ENCODE measurements around the gene MGAT4B.

Gene MGAT4B

DNA sequence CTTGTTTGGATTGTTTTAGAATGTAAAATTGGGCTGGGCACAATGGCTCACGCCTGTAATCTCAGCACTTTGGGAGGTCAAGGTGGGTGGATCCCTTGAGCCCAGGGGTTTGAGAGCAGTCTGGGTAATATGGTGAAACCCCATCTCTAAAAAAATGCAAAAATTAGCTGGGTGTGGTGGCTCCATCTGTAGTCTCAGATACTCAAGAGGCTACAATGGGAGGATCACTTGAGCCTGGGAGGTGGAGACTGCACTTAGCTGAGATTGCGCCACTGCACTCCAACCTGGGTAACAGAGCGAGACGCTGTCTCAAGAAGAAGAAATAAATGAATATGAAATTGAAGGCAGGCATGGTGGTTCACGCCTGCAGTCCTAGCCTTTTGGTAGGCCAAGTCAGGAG is 52.7 kb downstream of the MGAT4B start (continued):
- TF ChIP-seq, protein P1, sequence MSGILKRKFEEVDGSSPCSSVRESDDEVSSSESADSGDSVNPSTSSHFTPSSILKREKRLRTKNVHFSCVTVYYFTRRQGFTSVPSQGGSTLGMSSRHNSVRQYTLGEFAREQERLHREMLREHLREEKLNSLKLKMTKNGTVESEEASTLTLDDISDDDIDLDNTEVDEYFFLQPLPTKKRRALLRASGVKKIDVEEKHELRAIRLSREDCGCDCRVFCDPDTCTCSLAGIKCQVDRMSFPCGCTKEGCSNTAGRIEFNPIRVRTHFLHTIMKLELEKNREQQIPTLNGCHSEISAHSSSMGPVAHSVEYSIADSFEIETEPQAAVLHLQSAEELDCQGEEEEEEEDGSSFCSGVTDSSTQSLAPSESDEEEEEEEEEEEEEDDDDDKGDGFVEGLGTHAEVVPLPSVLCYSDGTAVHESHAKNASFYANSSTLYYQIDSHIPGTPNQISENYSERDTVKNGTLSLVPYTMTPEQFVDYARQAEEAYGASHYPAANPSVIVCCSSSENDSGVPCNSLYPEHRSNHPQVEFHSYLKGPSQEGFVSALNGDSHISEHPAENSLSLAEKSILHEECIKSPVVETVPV (CRISPR knock-in tag; IDR thresholded peaks at IDR 0.05) = no peak
- TF ChIP-seq TCF4 (CRISPR knock-in tag; IDR thresholded peaks at IDR 0.05; ENCODE audit: borderline replicate concordance) (no peak), ZNF8 (CRISPR knock-in tag; IDR thresholded peaks at IDR 0.05) (no peak), RARB (CRISPR knock-in tag; IDR thresholded peaks at IDR 0.05) (no peak), ISL1 (CRISPR knock-in tag; IDR thresholded peaks at IDR 0.05) (no peak), ZNF565 (CRISPR knock-in tag; conservative IDR thresholded peaks at IDR 0.05; ENCODE audit: low read depth) (no peak)

DNA sequence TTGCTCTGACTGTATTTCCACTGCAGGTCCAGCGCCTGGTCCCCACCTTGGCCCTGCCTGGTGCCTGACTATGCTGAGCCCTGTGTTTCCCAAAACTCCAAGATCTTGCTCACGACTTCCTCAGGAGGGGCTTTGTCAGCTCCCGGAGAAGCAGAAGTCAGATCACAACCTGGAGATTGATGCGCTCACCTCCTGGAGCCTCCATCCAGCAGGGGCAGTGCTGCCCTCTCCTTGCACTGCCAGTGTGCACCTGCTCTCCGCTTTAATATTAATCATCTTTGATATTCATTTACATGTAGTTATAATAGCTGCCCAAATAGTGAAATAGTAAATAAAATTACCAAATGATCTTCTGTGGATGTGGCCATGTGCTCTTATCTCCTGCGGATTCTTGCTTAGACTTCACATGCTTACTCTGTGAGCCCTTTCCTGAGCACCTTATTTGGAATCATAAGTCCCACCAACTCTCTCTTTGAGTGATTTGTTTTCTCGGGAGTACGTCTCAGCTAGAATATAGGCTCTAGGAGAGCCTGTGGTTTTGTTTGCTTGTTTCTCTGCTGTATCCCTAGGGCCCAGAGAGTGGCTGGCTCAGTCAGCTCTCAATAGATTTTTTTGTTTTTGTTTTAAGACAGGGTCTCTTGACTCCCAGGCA is 56.7 kb downstream of the MGAT4B start:
- no peak for ATAC-seq
- no peak for TF ChIP-seq TOX (CRISPR knock-in tag; IDR thresholded peaks at IDR 0.05; ENCODE audit: borderline replicate concordance)
- TF ChIP-seq TCF4 (CRISPR knock-in tag; IDR thresholded peaks at IDR 0.05; ENCODE audit: borderline replicate concordance) = no peak
- TF ChIP-seq ARNTL (CRISPR knock-in tag; IDR thresholded peaks at IDR 0.05; ENCODE audit: borderline replicate concordance, low read depth) = no peak
- TF ChIP-seq OSR1 (CRISPR knock-in tag; IDR thresholded peaks at IDR 0.05) = no peak

DNA sequence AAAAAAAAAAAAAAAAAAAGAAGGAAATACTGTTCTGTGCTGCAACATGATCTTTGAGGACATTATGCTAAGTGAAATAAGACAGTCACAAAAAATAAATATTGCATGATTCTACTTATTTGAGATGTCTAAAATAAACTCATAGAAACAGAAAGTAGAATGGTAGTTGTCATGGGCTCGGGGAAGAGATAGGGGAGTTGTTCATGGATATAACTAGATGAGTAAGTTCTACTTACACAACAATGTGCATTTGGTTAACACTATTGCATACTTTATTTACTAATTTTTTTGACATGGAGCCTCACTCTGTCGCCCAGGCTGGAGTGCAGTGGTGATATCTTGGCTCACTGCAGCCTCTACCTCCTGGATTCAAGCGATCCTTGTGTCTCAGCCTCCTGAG is 58.9 kb downstream of the MGAT4B start:
- ATAC-seq = no peak
- TF ChIP-seq ESRRG (CRISPR knock-in tag; IDR thresholded peaks at IDR 0.05) (no peak), TOX (CRISPR knock-in tag; IDR thresholded peaks at IDR 0.05; ENCODE audit: borderline replicate concordance) (no peak), ZNF70 (CRISPR knock-in tag; IDR thresholded peaks at IDR 0.05) (no peak), TCF4 (CRISPR knock-in tag; IDR thresholded peaks at IDR 0.05; ENCODE audit: borderline replicate concordance) (no peak), GLIS3 (CRISPR knock-in tag; IDR thresholded peaks at IDR 0.05) (no peak)
- TF ChIP-seq, protein P2, sequence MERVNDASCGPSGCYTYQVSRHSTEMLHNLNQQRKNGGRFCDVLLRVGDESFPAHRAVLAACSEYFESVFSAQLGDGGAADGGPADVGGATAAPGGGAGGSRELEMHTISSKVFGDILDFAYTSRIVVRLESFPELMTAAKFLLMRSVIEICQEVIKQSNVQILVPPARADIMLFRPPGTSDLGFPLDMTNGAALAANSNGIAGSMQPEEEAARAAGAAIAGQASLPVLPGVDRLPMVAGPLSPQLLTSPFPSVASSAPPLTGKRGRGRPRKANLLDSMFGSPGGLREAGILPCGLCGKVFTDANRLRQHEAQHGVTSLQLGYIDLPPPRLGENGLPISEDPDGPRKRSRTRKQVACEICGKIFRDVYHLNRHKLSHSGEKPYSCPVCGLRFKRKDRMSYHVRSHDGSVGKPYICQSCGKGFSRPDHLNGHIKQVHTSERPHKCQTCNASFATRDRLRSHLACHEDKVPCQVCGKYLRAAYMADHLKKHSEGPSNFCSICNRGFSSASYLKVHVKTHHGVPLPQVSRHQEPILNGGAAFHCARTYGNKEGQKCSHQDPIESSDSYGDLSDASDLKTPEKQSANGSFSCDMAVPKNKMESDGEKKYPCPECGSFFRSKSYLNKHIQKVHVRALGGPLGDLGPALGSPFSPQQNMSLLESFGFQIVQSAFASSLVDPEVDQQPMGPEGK (CRISPR knock-in tag; IDR thresholded peaks at IDR 0.05; ENCODE audit: borderline replicate concordance) = no peak
- TF ChIP-seq, protein P3, sequence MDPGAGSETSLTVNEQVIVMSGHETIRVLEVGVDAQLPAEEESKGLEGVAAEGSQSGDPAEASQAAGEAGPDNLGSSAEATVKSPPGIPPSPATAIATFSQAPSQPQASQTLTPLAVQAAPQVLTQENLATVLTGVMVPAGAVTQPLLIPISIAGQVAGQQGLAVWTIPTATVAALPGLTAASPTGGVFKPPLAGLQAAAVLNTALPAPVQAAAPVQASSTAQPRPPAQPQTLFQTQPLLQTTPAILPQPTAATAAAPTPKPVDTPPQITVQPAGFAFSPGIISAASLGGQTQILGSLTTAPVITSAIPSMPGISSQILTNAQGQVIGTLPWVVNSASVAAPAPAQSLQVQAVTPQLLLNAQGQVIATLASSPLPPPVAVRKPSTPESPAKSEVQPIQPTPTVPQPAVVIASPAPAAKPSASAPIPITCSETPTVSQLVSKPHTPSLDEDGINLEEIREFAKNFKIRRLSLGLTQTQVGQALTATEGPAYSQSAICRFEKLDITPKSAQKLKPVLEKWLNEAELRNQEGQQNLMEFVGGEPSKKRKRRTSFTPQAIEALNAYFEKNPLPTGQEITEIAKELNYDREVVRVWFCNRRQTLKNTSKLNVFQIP (CRISPR knock-in tag; IDR thresholded peaks at IDR 0.05; ENCODE audit: borderline replicate concordance, low read depth) = no peak

Measured in SK-N-SH treated with all-trans-retinoic acid at 6 μM for 48 hours (cell line).